HG02885 (cell line): ENCODE results near the gene GABPB2.

Experiments used
- ATAC-seq: cut with Tn5 transposase; IDR thresholded peaks from one replicate; pipeline ENCODE4 v1.9.1; 2021; ENCODE audit warnings: mild to moderate bottlenecking; ENCODE audit not compliant: unreplicated experiment, poor library complexity

GABPB2 gene

GRCh38 chr1:151070474-151071276, at the start of gene GABPB2:
GABPB2 (plus strand) TSS chr1:151070761; CDS start chr1:151088190, 17,429 bp downstream.
- peak; percentile 85 for ATAC-seq

- ATAC-seq = no peak
Measured at GRCh38 chr1:151024540-151025146, 45.9 kb upstream of the GABPB2 start.

- ATAC-seq = no peak
Measured at GRCh38 chr1:151026460-151026859, 44.1 kb upstream of the GABPB2 start.

GRCh38 chr1:151032164-151032563, 38.4 kb upstream of the GABPB2 start:
- ATAC-seq = no peak

- no peak for ATAC-seq
Measured at GRCh38 chr1:151035167-151035566, 35.4 kb upstream of the GABPB2 start.

- no peak for ATAC-seq
Measured at GRCh38 chr1:151036356-151036755, 34.2 kb upstream of the GABPB2 start, which contains the start of gene BNIPL. BNIPL (plus strand) TSS chr1:151036586; CDS start chr1:151036726, 140 bp downstream.

- no peak for ATAC-seq
Measured at GRCh38 chr1:151037032-151037431, 33.5 kb upstream of the GABPB2 start.

- no peak for ATAC-seq
Measured at GRCh38 chr1:151039521-151039920, 31.0 kb upstream of the GABPB2 start.

GRCh38 chr1:151043163-151043562, 27.4 kb upstream of the GABPB2 start:
- ATAC-seq = no peak

- peak; percentile 48 for ATAC-seq
Measured at GRCh38 chr1:151047591-151047924, 23.0 kb upstream of the GABPB2 start, which contains the start of gene C1orf56. C1orf56 (plus strand) TSS chr1:151047751; CDS start chr1:151047848, 97 bp downstream.

GRCh38 chr1:151047925-151048644, 22.5 kb upstream of the GABPB2 start:
- ATAC-seq = peak; percentile 59

- ATAC-seq = no peak
Measured at GRCh38 chr1:151048645-151049032, 21.9 kb upstream of the GABPB2 start.

- ATAC-seq = no peak
Measured at GRCh38 chr1:151049458-151049857, 21.1 kb upstream of the GABPB2 start.

GRCh38 chr1:151050051-151050688, 20.4 kb upstream of the GABPB2 start:
- no peak for ATAC-seq

- no peak for ATAC-seq
Measured at GRCh38 chr1:151051356-151052009, 19.1 kb upstream of the GABPB2 start.

- no peak for ATAC-seq
Measured at GRCh38 chr1:151054971-151055547, 15.5 kb upstream of the GABPB2 start.

- ATAC-seq = no peak
Measured at GRCh38 chr1:151055581-151055980, 15.0 kb upstream of the GABPB2 start.

GRCh38 chr1:151056149-151056548, 14.4 kb upstream of the GABPB2 start:
- ATAC-seq = no peak

GRCh38 chr1:151058692-151059091, 11.9 kb upstream of the GABPB2 start:
- no peak for ATAC-seq
